NCI-H146 treated with DMSO at 0.1 percent for 48 hours (cell line): ENCODE data around the gene GPC5.
A peak's percentile ranks its signal among the peaks of the same experiment; 100 is the strongest.
"Not testable (repeated sequence)": the region's sequence is repeated elsewhere in the genome, so short reads cannot be mapped to it uniquely, and the experiment has no call there.

Experiments
- DNase-seq: peaks from one replicate; lab custom pipeline; 2025; ENCODE audit not compliant: unreplicated experiment; lab: John Stamatoyannopoulos, UW

The GPC5 gene

DNA sequence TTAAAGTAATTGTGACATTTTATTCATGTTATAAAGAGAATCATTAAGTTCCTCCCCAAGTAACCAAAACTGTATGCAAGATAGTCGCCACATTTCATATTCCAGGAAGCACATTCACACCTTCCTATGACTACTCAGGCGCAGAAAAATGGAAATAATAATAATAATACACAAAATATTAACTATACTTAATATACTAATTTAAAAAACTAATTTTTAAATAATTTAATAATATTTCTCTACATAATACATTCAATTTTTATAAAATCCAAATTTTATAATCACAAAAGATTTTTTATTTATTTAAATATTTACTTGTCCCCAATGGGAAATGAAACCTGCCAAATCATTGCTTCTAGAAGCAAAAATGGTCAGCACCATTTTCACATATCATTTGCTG, 1030.8 kb downstream of the GPC5 start:
- no peak for DNase-seq

DNA sequence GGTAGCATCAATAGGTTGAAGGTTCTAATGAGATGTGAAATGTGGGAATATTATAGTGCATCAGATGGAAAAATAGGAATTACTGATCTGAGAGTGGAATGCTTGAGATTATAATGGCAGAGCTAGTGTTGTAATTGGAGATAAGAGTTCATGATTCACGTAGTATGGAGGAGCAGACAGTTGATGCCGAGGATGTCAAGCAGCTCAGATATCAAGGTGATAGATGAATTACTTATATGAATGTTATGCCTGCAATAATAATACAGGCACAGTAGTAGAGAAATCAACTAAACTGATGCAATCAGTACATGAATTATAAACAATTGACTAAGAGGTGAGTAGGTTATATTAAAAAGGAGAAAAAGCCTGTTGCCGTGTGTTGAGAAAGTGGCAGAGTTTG, 1035.0 kb downstream of the GPC5 start:
- no peak for DNase-seq

DNA sequence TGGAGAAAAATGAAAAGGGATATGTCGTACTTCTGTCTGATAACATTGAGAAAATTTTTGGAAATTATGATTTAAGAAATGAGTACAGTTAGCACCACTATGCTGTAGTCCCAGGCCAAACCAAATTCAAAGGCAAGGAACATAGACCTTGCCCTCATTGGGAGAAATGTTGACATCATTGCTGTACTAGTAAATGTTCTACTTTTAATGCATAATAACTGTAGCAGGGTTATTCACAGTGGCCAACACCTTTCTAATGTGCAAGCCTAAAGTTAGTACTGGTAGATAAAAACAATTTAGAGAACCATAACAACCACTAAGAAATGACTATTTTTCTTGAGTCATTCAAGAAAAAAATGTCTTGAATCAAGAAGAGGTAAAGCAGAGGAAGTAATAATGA, 1035.5 kb downstream of the GPC5 start:
- no peak for DNase-seq

DNA sequence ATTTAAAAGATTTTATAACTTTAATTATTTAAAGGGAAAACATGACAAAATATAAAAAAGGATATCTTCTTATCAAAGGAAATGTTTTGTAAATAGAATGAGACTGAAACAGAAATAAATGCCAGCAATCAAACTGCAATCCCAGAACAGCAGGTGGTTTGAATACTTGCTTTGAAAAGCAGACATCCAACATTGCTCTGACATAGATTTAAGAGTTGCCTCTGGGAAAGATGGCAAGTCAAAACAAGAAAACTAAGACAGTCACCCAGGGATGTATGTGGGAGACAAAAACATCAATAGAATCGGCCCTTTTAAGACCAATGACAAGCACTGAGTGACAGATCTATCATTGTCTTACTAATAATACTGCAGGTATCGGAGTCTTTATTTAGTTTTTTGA, 1038.5 kb downstream of the GPC5 start:
- peak; percentile 58 for DNase-seq

DNA sequence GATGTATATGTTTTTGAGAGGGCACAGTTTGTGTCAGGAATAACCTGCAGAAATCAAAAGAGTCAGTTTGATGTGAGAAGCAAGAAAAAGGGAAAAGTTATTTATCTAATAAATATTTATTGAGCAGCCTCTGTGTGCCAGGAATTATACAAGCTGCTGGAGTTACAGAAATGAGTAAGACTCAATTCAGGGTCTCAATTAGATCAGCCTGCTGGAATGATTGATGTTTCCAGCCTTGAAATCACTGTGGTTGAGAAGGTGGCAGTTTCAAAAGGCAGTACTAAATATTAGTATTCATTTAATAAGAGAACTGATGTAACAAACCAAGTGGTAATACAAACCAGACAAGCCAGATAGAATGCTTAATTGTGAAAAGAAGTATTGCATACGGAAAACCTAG, 1045.8 kb downstream of the GPC5 start:
- no peak for DNase-seq

DNA sequence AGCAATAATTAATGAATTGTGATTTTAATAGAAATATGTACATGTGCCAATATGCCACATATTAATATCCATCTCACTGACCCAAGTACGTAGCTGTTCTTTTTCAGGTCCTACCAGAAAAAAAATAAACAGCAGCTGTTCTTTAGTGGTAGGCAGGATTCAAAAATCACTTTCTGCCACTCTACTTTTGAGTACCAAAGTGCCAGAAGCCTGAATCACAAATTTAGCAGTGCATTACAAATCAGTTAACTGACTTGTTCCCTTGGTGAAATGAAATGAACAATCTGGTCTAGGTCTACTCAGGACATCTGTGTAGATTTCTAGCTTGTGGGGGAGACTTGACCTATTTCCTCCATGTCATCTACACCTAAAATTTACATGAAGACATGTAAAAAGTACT, 1052.6 kb downstream of the GPC5 start:
- DNase-seq = no peak

DNA sequence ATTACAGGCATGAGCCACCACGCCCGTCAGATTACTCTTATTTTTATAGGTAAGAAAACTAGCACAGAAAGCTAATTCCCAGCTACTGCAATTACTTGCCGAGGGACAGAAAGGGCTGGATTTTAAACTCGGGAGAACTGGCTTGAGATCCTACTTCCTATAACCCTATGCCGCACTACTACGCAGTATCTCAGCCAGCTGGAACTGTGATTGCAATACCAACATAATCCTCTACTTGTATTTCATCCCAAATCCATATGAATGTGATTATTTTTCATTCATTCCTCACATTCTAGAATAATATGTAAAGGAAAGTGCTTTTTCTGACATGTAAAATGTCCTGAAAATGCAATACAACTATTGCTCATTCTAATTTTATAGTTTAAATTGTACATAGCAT, 1054.4 kb downstream of the GPC5 start:
- no peak for DNase-seq

DNA sequence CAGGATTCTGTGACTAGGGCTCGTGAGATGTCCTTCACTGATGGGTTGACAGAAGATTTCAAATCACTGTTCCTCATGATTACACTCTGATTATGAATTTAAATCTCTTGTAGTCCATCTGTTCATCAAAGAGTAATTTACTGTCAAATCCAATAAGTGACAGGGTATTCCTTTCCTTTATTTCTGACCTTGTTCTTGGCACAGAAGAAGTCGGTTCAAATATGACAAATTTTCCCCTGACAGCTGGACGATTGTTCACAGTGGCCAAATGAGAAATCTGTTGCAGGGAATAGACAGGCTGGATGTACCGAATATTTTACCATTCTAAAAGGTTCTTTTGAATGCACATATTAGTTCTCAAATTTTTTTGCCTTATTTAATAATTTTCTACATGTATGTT, 1060.9 kb downstream of the GPC5 start:
- DNase-seq = no peak

DNA sequence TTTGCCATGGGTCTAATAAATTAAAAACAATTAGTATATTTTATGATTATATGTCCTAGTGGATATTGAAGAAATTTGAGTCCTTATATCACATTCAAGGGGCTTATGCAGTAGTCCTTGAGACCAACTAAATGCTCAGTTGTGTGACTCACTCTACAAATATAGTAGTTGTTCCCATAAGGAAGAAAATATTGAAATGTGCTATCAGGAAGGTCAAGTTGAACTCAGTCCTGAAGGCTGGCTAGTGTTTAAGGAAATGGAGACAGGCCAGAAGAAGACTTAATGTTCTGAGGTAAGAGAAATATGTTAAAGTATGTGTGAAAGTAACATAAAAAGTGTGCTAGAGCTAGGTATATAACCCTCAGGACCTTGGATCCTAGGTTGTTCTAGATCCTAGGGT, 1062.1 kb downstream of the GPC5 start:
- no peak for DNase-seq

DNA sequence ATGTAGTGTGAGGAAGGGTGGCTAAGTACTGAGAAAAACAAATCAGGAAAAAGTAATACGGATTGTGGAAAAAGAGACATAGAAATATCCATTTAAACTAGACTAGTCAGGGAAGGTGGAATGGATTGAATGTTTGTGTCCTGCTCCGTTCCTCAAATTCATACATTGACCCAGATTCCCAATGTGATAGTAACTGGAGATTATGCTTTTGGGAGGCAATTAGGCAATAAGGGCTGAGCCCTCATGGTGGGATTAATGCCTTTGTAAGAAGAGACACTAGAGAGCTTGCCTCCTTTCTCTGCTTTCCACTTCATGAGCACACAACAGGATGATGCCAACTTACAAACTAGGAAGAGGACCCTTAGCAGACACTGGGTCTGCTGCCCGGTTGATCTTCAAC, 1063.0 kb downstream of the GPC5 start:
- DNase-seq = no peak

DNA sequence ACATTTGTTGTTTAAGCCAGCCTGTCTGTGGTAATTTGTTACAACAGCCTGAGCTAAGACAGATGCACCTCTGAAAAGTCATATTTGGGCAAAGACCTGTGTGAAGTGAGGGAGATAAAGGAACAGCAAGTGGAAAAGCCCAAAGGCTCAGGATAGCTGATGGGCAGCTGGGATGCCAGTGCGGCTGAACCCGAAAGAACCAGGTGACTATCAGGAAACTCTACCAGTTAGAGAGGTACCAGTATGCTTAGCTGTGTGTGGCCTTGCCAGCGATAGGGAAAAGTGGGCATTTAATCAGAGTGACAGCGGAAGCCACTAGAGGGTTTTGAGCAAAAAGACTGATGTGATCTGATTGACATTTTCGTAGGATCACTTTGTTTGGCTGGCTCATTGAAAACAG, 1063.4 kb downstream of the GPC5 start:
- no peak for DNase-seq

DNA sequence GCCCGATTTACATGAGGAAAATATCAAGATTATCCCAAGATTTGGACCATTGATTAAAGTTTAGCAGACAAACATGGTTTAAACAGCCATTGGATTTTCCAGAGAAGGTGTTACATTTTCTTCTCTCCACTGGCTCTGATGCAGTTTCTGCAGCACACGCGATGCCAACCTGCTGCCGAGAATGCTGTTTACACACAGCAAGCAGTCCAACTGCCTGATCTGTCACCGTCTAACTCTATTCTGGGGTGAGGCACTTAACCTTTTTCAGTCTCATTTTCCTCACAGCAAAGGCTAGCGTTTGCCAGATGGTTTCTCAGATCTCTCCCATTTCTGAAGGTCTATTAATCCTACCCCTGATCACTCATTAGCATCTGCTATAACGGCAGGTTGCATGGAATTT, 1064.7 kb downstream of the GPC5 start:
- peak; percentile 84 for DNase-seq

DNA sequence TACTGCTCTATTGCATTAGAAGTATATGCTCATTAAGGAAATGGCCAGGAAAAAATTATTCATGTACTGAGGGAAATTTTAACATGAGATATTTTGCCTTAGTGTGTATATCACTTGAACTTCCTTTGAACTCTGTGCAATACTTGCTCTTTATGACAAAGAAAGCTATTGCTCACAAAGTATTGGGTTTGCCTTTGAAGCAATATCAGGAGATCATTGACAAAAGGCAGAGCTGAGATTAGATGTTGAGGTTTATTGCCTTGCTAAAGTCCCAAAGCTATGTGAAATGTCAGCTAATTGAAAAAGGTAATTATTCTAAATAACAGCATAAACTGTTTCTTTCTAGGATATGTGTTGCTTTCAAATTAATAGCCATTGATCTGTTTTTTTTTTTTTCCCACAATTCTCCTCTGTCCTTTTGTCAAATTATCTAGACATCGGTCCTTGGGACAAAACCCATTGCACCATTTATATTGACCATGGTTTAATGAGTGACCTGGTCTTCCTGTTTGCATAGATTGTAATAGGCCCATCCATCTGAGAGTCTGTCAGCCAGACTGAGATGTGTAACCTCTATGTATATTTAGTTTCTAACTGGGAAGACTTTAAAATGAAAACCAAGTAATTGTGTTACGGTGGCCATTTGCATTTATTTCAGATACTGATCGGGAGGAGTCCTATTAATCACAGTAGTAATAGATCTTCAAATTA, 1075.5 kb downstream of the GPC5 start:
- DNase-seq = peak; percentile 26

DNA sequence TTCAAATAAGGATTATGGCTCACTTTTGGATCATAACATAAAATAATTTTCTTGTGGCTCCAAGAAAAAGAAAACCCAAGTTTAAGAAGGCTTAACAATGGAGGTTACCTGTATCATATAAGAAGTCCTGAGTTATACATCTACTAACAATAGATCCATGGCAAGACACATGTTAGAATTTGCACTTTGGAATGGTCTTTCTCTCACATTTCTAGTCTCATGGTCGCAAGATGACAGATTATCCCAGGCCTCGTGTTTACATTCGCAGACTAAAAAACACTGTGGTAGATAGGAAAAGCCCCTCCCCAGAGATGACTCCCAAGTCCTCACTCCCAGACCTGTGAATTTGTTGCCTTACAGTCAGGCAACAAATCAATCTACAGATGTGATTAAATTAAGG, 1082.0 kb downstream of the GPC5 start:
- no peak for DNase-seq

DNA sequence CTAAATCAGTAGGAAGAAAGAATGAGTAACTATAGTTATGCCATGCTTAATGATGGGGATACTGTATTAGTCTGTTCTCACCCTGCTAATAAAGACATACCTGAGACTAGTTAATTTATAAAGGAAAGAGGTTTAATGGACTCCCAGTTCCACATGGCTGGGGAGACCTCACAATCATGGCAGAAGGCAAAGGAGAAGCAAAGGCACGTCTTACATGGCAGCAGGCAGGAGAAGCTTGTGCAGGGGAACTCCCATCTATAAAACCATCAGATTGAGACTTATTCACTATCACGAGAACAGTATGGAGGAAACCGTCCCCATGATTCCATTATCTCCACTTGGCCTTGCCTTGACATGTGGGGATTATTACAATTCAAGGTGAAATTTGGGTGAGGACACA, 1084.4 kb downstream of the GPC5 start:
- not testable (repeated sequence) for DNase-seq

DNA sequence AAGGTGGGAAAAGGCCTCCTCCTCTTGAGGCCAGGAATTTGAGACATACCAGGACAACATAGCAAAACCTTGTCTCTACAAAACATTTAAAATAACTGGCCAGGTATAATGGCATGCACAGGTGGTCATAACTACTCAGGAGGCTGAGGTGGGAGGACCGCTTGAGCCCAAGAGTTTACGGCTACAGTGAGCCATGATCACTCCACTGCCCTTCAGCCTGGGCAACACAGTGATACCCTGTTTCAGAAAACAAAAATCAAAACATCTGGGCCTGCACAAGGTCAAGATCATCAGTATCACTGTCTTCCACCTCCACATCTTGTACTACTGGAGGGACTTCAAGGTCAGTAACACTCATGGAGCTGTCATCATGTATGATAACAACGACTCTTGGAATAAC, 1085.5 kb downstream of the GPC5 start:
- no peak for DNase-seq

DNA sequence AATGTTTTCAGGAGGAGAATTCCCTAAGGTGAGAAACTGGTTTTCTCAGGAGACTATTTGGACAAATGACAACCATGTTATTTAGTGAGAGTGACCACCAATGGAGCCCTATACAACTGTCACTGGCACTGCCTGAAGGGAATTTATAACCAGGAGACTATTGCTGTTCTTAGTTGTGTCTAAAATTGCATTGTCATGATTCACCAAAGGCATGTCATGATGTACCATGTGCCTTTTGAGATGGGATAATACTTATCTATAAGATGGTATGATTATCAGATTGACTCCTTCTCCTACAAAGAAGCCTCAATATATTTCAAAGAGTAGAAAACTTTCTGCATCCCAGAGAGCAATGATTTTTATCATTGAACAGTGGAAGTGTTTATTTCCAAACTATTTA, 1088.8 kb downstream of the GPC5 start:
- no peak for DNase-seq

DNA sequence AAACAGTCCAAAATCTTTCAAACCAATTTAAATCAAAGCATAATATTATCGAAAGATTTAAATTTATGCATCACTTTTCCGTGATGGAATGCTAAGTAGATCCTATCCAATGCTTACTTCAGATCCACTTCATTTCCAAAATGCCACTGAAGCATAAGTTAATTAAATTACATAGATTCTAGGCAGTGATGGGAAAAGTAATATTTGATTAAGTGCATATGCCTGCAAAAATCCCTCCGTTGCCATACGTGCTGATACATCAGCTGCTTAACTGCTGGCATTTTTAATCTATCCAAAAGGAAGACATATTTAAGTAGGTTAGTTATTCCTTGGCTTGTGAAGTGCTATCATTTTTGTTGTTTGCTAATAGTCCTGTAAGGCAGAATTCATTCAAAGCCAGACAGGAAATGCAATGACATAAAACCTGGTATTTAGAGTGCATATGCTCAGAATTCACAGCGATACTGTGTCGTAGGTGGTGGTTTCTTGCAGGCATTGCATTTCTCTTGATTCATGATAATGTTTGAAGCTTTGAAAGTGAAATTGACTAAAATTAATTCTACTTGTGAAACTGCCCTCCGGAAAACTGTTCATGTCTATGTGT, 1089.9 kb downstream of the GPC5 start:
- DNase-seq = no peak

DNA sequence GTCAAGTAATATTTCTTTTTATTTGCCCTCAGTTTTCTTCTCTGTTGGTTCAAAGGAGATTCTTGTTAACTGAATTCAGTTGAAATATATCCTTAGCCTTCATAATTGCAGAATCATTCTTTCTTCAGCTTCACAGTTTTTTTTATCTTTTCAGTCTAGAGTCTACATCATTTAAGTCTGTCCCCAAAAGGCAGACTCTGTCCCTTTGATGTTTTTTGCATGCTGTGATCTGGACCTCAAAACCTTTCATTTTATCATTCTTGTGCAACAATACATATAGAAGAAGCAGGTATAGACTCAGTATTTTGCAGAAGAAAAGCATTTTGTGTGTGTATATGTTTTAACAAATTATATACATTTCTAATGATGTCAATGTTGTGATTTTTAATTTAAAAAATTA, 1093.4 kb downstream of the GPC5 start:
- DNase-seq = no peak

DNA sequence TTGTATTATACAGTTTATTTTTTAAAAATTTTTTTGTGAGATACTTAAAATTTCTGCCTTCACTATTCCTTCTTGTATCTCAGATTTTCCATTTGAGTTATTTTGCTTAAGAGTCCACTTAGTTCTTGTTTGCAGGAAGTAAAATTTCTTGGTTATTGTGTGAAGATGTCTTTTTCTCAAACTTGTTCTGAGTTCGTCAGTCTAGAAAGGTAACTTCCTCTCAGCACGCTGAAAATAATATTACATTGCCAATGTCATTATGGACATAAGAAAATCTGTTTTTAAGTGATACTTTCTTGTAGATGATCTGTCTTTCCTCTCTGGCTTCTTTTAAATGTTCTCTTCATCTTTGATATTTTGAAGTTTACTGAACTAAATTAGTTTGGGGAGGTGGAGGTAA, 1096.5 kb downstream of the GPC5 start:
- no peak for DNase-seq

DNA sequence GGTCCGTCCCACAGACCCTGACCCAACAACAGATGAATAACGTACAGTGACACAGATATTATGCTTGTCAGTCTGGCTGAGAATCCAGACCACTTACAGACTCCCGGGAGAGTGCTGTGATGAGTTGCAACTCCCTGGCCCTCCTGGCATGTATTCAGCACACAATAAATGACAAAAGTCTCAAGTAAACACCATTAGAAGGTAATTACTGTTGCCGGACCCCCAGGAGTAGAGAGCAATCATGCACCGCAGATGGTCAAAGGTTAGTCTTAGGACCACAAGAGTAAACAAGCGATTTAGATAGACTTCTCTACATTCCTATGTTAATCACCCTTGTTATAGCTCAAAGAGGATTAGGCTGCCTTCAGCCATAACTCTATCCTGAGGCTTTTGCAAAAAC, 1101.8 kb downstream of the GPC5 start:
- no peak for DNase-seq

DNA sequence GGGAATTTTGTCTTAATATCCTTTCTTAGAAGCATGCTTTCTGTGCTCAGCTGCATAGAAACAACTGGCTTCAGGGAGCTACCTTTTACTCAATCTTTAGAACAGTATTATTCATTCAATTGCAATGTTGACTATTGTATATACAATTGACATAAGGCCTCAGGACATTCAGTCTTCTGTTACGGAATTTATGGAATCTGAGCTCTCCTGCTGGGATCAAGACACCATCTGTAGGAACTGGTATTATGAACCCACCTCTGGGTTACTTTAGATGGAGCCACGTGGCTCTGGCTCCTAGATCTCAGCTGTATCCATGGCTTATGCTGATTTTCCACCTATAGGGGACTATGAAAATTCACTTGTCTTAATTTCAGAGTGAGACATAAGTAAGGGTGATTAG, 1112.0 kb downstream of the GPC5 start:
- no peak for DNase-seq

DNA sequence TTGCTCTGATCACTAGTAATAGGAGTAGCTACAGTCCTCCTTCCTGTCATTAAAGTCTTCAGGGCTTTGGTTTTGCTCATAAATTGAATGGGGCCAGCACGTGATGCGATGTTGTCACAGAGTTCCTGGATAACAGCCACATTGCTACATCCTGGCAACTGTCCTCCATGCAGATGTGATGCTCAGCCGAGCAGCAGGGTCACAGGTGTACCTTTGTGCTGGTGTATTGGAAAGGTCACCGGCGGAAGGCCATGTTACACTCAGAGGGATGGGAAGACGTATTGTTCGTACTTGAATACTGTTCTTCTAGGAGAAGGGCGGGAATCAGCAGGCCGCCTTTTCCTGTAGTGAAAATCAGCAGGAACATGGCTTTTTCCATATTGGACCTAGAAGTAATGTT, 1114.4 kb downstream of the GPC5 start:
- DNase-seq = no peak
